Stimulated activated memory B cell treated with anti-CD40 and anti-IgM and Interleukin-4, amounts not matched to agents 10 μg/mL and 1 μg/mL and 100 μg/mL, for 72 hours (primary cell): Measurements from ENCODE around the gene NOP14.
"Not testable (repeated sequence)": the region's sequence is repeated elsewhere in the genome, so short reads cannot be mapped to it uniquely, and the experiment has no call there.

Source experiments
- ATAC-seq: fragments of 150-1000 bp; cut with Tn5 transposase; 2 replicates; pipeline ENCODE4 v1.10.0; 2021
- H3K27ac Mint-ChIP-seq: one replicate; pipeline ENCODE4 v1.8.0; 2022; ENCODE audit warnings: mild to moderate bottlenecking, mixed read lengths
- H3K27me3 Mint-ChIP-seq: one replicate; pipeline ENCODE4 v1.8.0; 2022; ENCODE audit warnings: mixed read lengths
- H3K36me3 Mint-ChIP-seq: one replicate; pipeline ENCODE4 v1.8.0; 2022; ENCODE audit warnings: mixed read lengths
- H3K4me1 Mint-ChIP-seq: one replicate; pipeline ENCODE4 v1.8.0; 2022; ENCODE audit warnings: mixed read lengths
- H3K4me3 Mint-ChIP-seq: one replicate; pipeline ENCODE4 v1.8.0; 2022; ENCODE audit warnings: mild to moderate bottlenecking, moderate library complexity, mixed read lengths
- H3K9me3 Mint-ChIP-seq: one replicate; pipeline ENCODE4 v1.8.0; 2022; ENCODE audit warnings: mixed read lengths

NOP14 gene

DNA sequence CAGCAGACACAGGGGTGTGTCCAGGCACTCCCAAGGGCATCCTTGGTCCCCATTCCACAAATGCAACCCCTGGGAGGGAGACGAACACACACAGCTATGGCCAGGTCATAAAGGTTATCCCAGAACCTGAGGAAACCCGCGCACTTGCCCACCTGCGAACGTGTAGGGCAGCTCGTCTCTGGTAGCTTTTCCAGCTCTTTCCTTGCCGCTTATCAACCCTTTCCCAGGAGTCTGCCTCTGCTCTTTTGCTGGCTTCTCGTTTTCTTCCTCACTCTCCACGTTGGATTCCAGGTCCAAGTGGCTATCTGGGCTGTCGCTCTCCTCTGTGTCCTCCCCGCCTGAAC is 13.5 kb downstream of the NOP14 start:
- no peaks in the 10 kb centered on the region for H3K27me3 Mint-ChIP-seq
- H3K4me3 Mint-ChIP-seq: no peak overlapping the region
- peaks cover 86% of the 10 kb centered on the region for H3K36me3 Mint-ChIP-seq
- peaks cover 34% of the 10 kb centered on the region for H3K4me1 Mint-ChIP-seq
- no peaks in the 10 kb centered on the region for H3K9me3 Mint-ChIP-seq
- ATAC-seq: no peak
- H3K27ac Mint-ChIP-seq: peak overlapping the region; percentile 0

DNA sequence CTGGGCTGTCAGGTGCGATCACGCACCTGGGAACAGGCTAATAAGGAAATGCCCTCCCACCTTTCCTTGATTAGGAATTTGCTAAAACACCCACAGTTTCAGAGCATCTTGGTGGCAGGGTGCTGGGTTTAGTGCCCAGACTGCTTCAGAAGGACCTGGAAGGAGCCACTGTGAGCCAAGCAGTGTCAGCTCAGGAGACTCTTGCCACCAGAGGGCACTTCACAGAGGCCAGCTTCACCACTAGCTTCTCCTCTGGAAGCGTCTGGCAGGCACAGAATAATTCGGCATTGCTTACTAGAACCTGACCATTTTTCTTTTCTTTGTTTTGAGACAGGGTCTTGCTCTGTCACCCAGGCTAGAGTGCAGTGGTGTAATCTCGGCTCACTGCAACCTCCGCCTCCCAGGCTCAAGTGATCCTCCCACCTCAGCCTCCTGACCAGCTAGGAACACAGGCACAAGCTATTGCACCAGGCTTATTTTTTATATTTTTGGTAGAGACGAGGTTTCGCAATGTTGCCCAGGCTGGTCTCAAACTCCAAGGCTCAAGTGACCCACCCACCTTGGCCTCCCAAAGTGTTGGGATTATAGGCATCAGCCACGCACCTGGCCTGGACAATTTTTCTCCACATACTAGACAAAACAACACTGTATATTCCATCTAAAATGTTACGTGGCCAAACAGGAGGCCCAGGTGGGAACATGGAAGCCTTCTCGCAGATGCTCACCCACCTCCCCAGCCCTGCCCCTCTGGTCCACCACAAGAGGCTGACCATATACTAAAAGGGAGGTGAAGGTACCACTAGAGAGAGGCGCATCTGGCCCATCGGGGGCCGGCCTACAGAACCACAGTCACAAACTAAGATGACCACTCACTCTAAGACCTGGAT is 14.1 kb downstream of the NOP14 start:
- peaks cover 30% of the 10 kb centered on the region for H3K4me1 Mint-ChIP-seq
- H3K36me3 Mint-ChIP-seq: peaks cover 91% of the 10 kb centered on the region
- H3K27me3 Mint-ChIP-seq: no peaks in the 10 kb centered on the region
- peak overlapping the region; percentile 0 for H3K27ac Mint-ChIP-seq
- peak; percentile 64 for ATAC-seq
- H3K4me3 Mint-ChIP-seq: no peak overlapping the region
- H3K9me3 Mint-ChIP-seq: no peaks in the 10 kb centered on the region

DNA sequence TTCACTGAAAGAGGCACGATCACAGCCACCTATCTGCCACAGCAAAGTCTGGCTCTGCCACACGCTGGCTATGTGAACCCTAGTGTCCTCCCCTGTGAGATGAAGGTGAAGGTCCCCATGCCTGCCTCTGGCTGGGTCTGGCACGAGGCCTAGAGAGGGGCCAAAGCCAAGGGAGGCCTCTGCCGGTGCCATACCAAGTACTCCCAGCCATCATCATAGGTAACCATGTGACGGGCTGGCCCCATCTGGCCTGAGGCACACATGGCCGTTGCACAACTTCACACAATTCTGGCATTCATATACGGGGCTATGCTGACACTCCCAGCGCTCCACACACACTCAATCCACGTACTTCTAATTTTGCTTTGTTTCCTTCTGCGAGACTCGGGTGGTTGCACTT is 15.3 kb downstream of the NOP14 start:
- peaks cover 27% of the 10 kb centered on the region for H3K4me1 Mint-ChIP-seq
- peaks cover 88% of the 10 kb centered on the region for H3K36me3 Mint-ChIP-seq
- H3K27me3 Mint-ChIP-seq: no peaks in the 10 kb centered on the region
- no peaks in the 10 kb centered on the region for H3K9me3 Mint-ChIP-seq
- no peak overlapping the region for H3K27ac Mint-ChIP-seq
- no peak for ATAC-seq
- no peak overlapping the region for H3K4me3 Mint-ChIP-seq

DNA sequence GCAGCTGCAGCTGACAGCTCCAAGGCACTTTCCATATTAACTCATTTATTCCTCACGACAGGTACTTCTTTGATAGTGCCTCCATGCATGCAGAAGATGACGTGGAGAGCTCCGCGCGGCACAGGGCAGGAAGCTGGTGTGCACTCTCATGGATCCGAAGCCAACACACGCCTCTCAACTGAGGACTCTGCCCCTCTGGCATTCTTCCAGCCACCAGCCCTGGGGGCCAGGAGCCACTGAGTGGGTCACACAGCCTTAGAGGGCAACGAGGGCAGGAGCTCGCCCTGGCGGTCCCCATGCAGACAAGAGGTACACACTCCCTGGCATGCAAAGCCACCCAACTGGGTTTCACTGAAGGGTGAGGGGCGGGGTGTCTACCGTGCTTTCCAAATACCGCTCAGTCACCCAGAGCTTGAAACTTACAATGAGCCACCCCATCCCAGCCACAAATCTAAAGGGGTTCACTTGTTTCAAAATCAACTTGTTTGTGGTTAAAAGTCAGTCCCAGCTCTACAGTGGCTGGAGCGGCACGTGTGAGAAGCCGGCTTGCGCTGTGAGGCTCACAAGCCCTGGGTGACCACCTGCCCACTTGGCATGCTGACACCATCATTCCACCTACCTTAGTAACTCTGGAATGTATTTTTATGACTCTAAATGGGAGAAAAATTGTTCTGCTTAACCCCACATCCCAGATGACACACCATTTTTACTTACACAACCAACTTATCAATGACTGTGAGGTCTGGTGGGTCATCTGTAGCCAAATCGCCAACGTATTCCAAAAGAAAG is 16.2 kb downstream of the NOP14 start:
- Mint-ChIP-seq H3K27me3 (no peaks in the 10 kb centered on the region), H3K4me3 (no peak overlapping the region), H3K27ac (no peak overlapping the region), H3K9me3 (no peaks in the 10 kb centered on the region), H3K4me1 (peaks cover 35% of the 10 kb centered on the region), H3K36me3 (peaks cover 90% of the 10 kb centered on the region)
- no peak for ATAC-seq

DNA sequence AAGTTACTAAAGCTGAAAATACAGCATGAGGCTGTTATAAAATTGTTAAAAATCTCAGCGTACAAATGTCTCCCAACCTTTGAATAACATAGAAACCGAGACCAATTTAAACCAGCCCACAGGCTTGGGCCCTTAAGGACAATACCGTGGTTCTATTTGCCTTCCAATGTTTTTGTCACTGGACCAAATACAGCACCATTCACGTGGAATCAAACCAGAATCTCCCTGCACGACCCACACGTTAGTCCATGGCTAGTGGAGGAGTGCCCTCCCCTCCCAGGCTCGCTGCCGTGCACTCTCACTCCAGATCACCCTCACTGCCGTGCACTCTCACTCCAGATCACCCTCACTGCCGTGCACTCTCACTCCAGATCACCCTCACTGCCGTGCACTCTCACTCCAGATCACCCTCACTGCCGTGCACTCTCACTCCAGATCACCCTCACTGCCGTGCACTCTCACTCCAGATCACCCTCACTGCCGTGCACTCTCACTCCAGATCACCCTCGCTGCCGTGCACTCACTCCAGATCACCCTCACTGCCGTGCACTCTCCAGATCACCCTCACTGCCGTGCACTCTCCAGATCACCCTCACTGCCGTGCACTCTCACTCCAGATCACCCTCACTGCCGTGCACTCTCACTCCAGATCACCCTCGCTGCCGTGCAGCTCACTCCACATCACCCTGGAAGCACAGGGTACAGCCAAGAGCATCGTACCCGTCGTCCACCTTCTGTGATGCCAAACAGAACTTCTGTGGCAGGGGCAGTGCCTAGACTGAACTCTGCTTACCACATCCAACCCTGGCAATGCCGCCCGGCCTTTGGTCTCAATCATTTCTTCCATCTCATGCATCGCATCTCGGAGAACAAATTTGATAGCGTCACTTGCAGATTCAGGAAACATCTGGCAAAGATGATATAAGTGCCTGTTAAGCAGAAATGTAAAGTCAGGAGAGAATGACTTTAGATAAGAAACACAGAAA is 17.3 kb downstream of the NOP14 start:
- Mint-ChIP-seq H3K36me3 (peaks cover 89% of the 10 kb centered on the region), H3K4me1 (peaks cover 35% of the 10 kb centered on the region)
- H3K27me3 Mint-ChIP-seq, H3K9me3 Mint-ChIP-seq, H3K27ac Mint-ChIP-seq, ATAC-seq, H3K4me3 Mint-ChIP-seq: not testable (repeated sequence)

DNA sequence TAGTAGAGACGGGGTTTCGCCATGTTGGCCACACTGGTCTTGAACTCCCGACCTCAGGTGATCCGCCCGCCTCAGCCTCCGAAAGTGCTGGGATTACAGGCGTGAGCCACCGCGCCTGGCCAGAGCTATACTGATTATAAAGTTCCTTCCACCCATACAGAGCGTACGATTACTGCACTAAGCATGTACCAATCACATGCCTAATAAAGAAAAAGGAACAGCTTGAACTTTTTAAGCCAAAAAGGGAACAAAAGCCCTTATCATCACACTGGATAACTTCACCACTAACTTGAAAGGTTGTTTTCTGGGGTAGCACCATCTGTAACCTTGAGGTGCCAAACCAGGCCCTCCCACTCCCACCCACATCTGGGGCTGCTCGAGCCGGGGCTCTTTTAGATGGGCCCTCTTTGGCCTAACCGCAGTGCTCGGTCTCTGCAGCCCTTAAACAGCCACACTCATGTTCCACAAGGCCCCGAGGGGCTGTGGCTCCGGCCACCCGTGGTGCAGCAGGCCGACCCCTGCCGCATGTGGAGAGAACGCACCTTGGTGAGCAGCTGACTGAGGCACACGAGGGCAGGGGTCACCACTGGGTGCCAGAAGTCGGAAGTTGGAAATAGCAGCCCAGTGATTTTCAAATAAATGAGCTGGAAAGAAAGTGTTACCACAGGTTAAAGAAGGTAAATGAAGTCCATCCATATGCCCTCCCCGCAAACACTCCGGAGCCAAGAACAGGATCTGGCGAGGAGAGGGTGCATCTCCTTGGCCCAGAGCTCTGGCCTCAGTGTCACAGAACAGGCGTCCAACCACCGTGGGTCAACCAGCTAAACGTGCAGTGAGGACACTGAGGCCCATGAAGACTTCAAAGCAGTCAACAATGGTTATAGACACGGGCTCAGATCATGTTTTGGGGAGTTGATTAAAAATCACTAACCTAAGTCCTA is 18.4 kb downstream of the NOP14 start:
- no peak overlapping the region for H3K4me3 Mint-ChIP-seq
- H3K27me3 Mint-ChIP-seq: no peaks in the 10 kb centered on the region
- H3K4me1 Mint-ChIP-seq: peaks cover 35% of the 10 kb centered on the region
- peaks cover 89% of the 10 kb centered on the region for H3K36me3 Mint-ChIP-seq
- H3K27ac Mint-ChIP-seq: peak overlapping the region; percentile 41
- no peak for ATAC-seq
- H3K9me3 Mint-ChIP-seq: no peaks in the 10 kb centered on the region

DNA sequence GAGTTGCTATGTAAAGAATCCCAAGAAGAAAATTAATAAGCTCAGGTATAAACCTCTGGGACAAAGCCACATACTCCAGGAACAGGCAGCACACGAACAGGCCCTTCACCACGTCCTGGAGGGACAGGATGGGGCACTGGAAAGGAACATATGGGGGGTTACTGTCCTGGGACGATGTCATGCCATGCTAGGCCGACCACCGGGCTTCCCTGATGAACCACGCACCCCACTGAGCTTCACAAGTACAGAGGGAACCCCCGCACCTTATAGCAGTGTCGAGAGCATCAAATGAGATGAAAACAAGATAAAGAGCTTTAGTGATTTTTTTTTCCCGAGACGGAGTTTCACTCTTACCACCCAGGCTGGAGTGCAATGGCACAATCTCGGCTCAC is 19.1 kb downstream of the NOP14 start:
- H3K4me3 Mint-ChIP-seq: no peak overlapping the region
- peaks cover 90% of the 10 kb centered on the region for H3K36me3 Mint-ChIP-seq
- H3K9me3 Mint-ChIP-seq: no peaks in the 10 kb centered on the region
- H3K4me1 Mint-ChIP-seq: peaks cover 36% of the 10 kb centered on the region
- peak overlapping the region; percentile 41 for H3K27ac Mint-ChIP-seq
- no peaks in the 10 kb centered on the region for H3K27me3 Mint-ChIP-seq
- ATAC-seq: no peak

DNA sequence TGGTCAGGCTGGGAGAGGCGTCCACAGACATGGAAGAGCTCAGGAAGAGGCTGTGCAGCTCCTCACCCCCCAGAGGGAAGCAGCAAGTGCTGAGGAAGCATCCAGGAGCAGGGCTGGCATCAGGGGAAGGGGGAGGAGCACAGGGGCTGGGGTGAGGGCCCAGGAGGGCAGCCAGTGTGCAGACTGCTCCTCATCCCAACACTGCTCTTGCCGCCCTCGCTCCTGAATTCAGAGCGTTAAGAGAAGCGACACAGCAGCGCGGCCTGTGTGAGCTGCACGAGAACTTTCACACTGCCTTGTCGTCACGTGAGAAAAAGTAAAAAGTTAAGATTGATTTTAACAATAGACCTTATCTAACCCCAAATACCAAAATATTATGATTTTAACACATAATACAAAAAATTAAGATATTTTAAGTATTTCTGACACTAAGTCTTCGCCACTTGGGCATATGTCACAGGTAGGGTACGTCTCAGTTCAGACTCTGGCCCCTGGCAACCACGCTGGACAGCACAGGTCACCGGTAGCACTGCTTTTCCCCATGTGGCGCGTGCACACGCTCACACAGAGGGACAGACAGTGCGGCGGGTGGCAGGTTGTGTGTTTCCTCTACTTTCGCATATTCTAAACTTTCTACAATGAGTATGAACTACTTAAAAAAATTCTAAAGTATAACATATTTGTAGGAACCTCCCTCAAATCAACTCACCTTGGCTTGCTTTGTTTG is 19.7 kb downstream of the NOP14 start:
- Mint-ChIP-seq H3K27me3 (no peaks in the 10 kb centered on the region), H3K4me3 (no peak overlapping the region), H3K36me3 (peaks cover 90% of the 10 kb centered on the region), H3K9me3 (no peaks in the 10 kb centered on the region), H3K4me1 (peaks cover 35% of the 10 kb centered on the region), H3K27ac (peak overlapping the region; percentile 41)
- no peak for ATAC-seq

DNA sequence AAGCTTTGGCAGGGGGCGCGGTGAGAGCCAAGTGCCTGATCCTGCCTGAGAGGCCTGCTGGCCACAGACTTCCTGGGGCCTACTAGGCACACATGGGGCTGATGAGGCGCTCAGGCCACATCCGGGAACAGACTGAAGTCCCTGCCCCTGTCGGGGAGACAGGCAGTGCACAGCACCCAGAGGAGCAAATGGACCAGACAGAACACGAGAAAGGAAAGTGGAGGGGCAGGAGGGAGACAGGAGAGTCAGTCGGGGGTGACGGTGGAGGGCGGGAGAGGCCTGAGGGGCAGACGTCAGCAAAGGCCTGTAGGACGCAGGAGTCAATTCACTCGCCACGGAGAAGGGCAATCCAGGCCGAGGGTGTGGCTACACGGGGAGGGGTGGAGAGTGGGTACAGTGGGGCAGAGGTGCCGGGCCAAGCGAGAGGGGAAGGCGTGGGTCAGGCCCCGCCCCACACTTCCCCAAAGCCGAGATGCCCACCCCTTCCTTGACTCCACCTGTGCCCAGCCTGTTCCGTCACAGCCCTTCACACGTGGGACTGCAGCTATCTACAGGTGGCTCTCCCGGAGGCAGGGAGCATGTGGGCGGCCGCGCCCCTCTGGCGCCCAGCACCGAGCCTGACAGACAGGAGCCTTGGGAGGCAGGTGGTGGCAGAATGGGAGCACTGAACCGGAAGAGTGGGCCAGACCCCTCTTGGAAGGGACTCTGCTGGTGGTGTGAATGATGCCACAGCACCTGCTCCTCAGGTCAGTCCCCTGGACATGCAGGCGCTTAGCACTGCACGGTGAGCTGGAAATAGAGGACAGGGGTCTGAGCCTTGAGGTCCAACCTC is 20.5 kb downstream of the NOP14 start:
- H3K27ac Mint-ChIP-seq: peak overlapping the region; percentile 69
- H3K4me1 Mint-ChIP-seq: peaks cover 37% of the 10 kb centered on the region
- peak; percentile 68 for ATAC-seq
- no peaks in the 10 kb centered on the region for H3K27me3 Mint-ChIP-seq
- H3K36me3 Mint-ChIP-seq: peaks cover 89% of the 10 kb centered on the region
- H3K9me3 Mint-ChIP-seq: no peaks in the 10 kb centered on the region
- H3K4me3 Mint-ChIP-seq: no peak overlapping the region

DNA sequence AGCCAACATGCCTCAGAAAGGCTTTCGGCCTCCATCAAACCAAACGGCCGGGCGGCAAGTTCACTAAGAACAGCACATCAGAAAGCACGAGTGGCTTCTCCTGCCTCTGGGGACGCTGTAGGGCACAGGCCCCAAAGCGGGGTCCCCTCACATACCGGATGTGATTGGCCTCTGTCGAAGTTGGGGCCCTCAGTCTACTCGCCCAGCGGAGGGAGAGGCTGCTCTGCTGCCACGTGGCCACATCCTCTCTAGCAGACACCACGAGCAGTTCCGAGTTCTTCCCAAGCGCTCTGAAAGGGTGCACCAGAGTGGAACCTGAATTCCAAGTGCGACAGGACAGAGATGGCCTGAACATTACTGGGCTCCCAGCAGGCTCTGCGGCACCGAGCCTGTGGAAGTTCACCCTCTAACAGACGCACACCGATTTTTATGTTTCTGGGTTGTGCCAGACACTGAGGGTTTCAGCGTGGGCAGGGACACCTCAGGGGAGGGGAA is 21.1 kb downstream of the NOP14 start:
- no peaks in the 10 kb centered on the region for H3K27me3 Mint-ChIP-seq
- peak overlapping the region; percentile 69 for H3K27ac Mint-ChIP-seq
- no peak overlapping the region for H3K4me3 Mint-ChIP-seq
- ATAC-seq: no peak
- peaks cover 44% of the 10 kb centered on the region for H3K4me1 Mint-ChIP-seq
- H3K9me3 Mint-ChIP-seq: no peaks in the 10 kb centered on the region
- H3K36me3 Mint-ChIP-seq: peaks cover 89% of the 10 kb centered on the region

DNA sequence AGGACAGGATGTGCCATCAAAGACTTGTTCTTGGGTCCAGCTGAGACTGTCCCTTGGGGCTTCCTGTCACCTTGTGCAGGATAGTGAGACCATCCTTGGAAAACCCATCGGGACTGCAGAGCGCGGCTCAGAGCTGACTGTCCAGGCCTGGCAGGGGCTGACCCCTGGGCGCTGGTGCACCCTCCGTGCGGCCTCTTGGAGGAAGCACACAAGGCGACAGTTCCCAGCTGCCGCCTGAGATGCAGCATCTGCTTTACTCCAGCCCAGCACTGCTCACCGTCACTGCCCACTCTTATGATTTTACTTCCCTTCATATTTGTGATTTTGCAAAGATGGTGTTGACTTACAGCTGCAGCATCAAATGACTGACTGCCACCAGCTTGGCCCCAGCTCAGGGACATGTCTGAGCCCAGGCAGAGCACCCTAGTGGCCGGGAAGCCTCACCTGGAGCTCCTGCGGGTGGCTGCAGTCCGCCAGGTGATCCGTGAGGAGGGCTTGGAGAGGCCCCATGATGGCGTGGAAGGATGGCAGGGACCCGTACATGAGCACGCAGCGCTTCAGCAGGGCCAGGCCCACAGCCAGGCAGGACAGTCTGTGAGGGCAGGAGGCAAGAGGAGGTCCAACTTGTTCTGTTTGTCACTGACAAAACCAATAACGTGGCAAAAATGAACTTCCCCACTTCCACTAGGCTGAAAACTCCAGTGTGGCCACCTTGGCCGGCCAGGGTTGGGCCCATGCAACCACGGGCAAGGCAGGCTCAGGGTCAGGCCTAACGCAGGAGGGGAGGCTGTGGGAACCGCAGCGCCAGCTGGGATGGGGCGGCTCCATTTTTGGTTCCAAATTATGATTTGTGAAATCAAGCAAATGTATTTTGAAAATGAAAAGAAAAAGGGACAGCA is 21.8 kb downstream of the NOP14 start:
- Mint-ChIP-seq H3K36me3 (peaks cover 86% of the 10 kb centered on the region), H3K9me3 (no peaks in the 10 kb centered on the region)

More for the DNA sequence above, 21.8 kb downstream of the NOP14 start:
- Mint-ChIP-seq H3K4me3 (no peak overlapping the region), H3K27ac (no peak overlapping the region), H3K27me3 (no peaks in the 10 kb centered on the region), H3K4me1 (peaks cover 50% of the 10 kb centered on the region)
- no peak for ATAC-seq
